Measurements from ENCODE around the gene SLU7. TPM values are rescaled to one million over a fixed set of nuclear protein-coding genes. Genes with fewer than 3 reads are reported as not detected.

The SLU7 gene
- total and polyA plus RNA-seq, 10 donors, result 32.1 to 114 (median 55.7) TPM

GRCh38 chr5:160380041-160380440, 38.8 kb downstream of the SLU7 start:
- WGBS, 5 donors, result 75 to 89% (median 81%) methylated on average over 2 of the region's 2 CpGs
- Histone ChIP-seq H3K9me3 (no peaks in the 10 kb centered on the region), H3K4me3 (no peak overlapping the region), H3K27me3 (replicated peaks in 1 of 7) (peaks cover 0 to 23% (median 0%) of the 10 kb centered on the region in 7 donors), H3K27ac (no peak overlapping the region), H3K36me3 (no peaks in the 10 kb centered on the region), H3K4me1 (no peaks in the 10 kb centered on the region)
- TF ChIP-seq CTCF (IDR thresholded peaks at IDR 0.05 in 8 of 11, conservative IDR thresholded peaks at IDR 0.05 in 3 of 11) (no peak), POLR2A (IDR thresholded peaks at IDR 0.05) (no peak), POLR2AphosphoS5 (IDR thresholded peaks at IDR 0.05) (no peak)
- intact Hi-C loops (cut with DNase I; ENCODE audit: low total_unique reads), result no loop called here
- DNase-seq, result no peak

- intact Hi-C loops (cut with DNase I; ENCODE audit: low total_unique reads), result no loop called here
- TF ChIP-seq CTCF (IDR thresholded peaks at IDR 0.05 in 8 of 11, conservative IDR thresholded peaks at IDR 0.05 in 3 of 11) (no peak), POLR2AphosphoS5 (IDR thresholded peaks at IDR 0.05) (no peak), POLR2A (IDR thresholded peaks at IDR 0.05) (no peak)
- no peaks in the 10 kb centered on the region for H3K9me3 ChIP-seq
- H3K27me3 ChIP-seq (replicated peaks in 1 of 7), result peaks cover 0 to 28% (median 0%) of the 10 kb centered on the region in 7 donors
- 34 to 40% (median 36%) methylated on average over 4 of the region's 4 CpGs for WGBS, 5 donors
- no peaks in the 10 kb centered on the region for H3K4me1 ChIP-seq
- no peak overlapping the region for H3K4me3 ChIP-seq
- no peak overlapping the region for H3K27ac ChIP-seq
- no peak for DNase-seq
- no peaks in the 10 kb centered on the region for H3K36me3 ChIP-seq
These were observed 39.4 kb downstream of the SLU7 start for GRCh38 chr5:160379511-160379910.

GRCh38 chr5:160378330-160378729, 40.6 kb downstream of the SLU7 start:
- Histone ChIP-seq H3K27me3 (replicated peaks in 1 of 7) (peaks cover 0 to 38% (median 0%) of the 10 kb centered on the region in 7 donors), H3K9me3 (no peaks in the 10 kb centered on the region)
- WGBS, 5 donors, result 59 to 82% (median 74%) methylated on average over 2 of the region's 2 CpGs

GRCh38 chr5:160377651-160378050, 41.2 kb downstream of the SLU7 start:
- intact Hi-C loops (cut with DNase I; ENCODE audit: low total_unique reads), result no loop called here
- no peak for DNase-seq
- Histone ChIP-seq H3K36me3 (no peaks in the 10 kb centered on the region), H3K4me1 (no peaks in the 10 kb centered on the region), H3K27ac (no peak overlapping the region), H3K9me3 (no peaks in the 10 kb centered on the region), H3K4me3 (no peak overlapping the region), H3K27me3 (replicated peaks in 1 of 7) (peaks cover 0 to 45% (median 0%) of the 10 kb centered on the region in 7 donors)
- 88 to 96% (median 92%) methylated on average over 5 of the region's 5 CpGs for WGBS, 5 donors
- TF ChIP-seq POLR2A (IDR thresholded peaks at IDR 0.05) (no peak), CTCF (IDR thresholded peaks at IDR 0.05 in 8 of 11, conservative IDR thresholded peaks at IDR 0.05 in 3 of 11) (no peak), POLR2AphosphoS5 (IDR thresholded peaks at IDR 0.05) (no peak)

More at GRCh38 chr5:160378330-160378729, 40.6 kb downstream of the SLU7 start:
- no peaks in the 10 kb centered on the region for H3K4me1 ChIP-seq
- DNase-seq, result no peak
- intact Hi-C loops (cut with DNase I; ENCODE audit: low total_unique reads), result no loop called here
- no peak overlapping the region for H3K27ac ChIP-seq
- H3K36me3 ChIP-seq, result no peaks in the 10 kb centered on the region
- H3K4me3 ChIP-seq, result no peak overlapping the region
- TF ChIP-seq CTCF (IDR thresholded peaks at IDR 0.05 in 8 of 11, conservative IDR thresholded peaks at IDR 0.05 in 3 of 11), result no peak
- TF ChIP-seq POLR2AphosphoS5 (IDR thresholded peaks at IDR 0.05), result no peak
- TF ChIP-seq POLR2A (IDR thresholded peaks at IDR 0.05), result no peak
